Type B pancreatic cell (in vitro differentiated cells): ENCODE measurements around the gene DOK6. TPM values are rescaled to one million over a fixed set of nuclear protein-coding genes. Genes with fewer than 3 reads are reported as not detected.

Experiments used
- DNase-seq: peaks from one replicate; pipeline ENCODE4 v3.0.0; 2021; ENCODE audit warnings: mixed read lengths; ENCODE audit not compliant: unreplicated experiment; ENCODE audit errors: extremely low spot score
- H3K27ac Mint-ChIP-seq: 2 replicates; pipeline ENCODE4 v1.8.0; 2021; ENCODE audit warnings: mild to moderate bottlenecking, mixed read lengths
- H3K27me3 Mint-ChIP-seq: 2 replicates; pipeline ENCODE4 v1.8.0; 2021; ENCODE audit warnings: mixed read lengths
- H3K36me3 Mint-ChIP-seq: 2 replicates; pipeline ENCODE4 v1.8.0; 2021; ENCODE audit warnings: mixed read lengths
- H3K4me1 Mint-ChIP-seq: one replicate; pipeline ENCODE4 v1.8.0; 2021; ENCODE audit warnings: mixed read lengths; ENCODE audit not compliant: unreplicated experiment
- H3K4me3 Mint-ChIP-seq: 2 replicates; pipeline ENCODE4 v1.8.0; 2021; ENCODE audit warnings: mild to moderate bottlenecking, mixed read lengths
- H3K9me3 Mint-ChIP-seq: 2 replicates; pipeline ENCODE4 v1.8.0; 2021; ENCODE audit warnings: mixed read lengths
- total RNA-seq: library from RNA; stranded (reverse); gene quantifications from 2 replicates; pipeline ENCODE4 v1.2.1, GENCODE V29; 2021; ENCODE audit warnings: low replicate concordance
- TF ChIP-seq, protein P1 (sequence below): fragments of 200-600 bp; sonication (generic); conservative IDR thresholded peaks from 2 replicates; pipeline ENCODE4 v1.5.0; 2021; ENCODE audit warnings: antibody characterized with exemption, mild to moderate bottlenecking

Gene DOK6
- total RNA-seq, 1 donor from 2014 or later = 7.3 TPM

DNA sequence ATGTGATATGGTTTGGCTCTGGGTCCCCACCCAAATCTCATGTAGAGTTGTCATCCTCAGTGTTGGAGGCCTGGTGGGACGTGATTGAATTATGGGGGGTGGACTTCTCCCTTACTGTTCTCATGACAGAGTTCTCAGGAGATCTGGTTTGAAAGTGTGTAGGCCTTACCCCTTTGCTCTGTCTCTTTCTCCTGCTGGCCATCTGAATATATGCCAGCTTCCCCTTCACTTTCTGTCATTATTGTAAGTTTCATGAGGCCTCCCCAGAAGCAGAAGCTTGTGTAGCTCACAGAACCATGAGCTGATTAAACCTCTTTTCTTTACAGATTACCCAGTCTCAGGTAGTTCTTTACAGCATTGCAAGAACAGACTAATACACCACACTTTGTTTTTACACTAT is 222.3 kb downstream of the DOK6 start:
- no peak overlapping the region for H3K27ac Mint-ChIP-seq
- H3K9me3 Mint-ChIP-seq = no peaks in the 10 kb centered on the region
- TF ChIP-seq, protein P1, sequence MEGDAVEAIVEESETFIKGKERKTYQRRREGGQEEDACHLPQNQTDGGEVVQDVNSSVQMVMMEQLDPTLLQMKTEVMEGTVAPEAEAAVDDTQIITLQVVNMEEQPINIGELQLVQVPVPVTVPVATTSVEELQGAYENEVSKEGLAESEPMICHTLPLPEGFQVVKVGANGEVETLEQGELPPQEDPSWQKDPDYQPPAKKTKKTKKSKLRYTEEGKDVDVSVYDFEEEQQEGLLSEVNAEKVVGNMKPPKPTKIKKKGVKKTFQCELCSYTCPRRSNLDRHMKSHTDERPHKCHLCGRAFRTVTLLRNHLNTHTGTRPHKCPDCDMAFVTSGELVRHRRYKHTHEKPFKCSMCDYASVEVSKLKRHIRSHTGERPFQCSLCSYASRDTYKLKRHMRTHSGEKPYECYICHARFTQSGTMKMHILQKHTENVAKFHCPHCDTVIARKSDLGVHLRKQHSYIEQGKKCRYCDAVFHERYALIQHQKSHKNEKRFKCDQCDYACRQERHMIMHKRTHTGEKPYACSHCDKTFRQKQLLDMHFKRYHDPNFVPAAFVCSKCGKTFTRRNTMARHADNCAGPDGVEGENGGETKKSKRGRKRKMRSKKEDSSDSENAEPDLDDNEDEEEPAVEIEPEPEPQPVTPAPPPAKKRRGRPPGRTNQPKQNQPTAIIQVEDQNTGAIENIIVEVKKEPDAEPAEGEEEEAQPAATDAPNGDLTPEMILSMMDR = no peak
- no peaks in the 10 kb centered on the region for H3K27me3 Mint-ChIP-seq
- no peak overlapping the region for H3K4me3 Mint-ChIP-seq
- H3K36me3 Mint-ChIP-seq = no peaks in the 10 kb centered on the region
- peaks cover 5% of the 10 kb centered on the region for H3K4me1 Mint-ChIP-seq
- no peak for DNase-seq

DNA sequence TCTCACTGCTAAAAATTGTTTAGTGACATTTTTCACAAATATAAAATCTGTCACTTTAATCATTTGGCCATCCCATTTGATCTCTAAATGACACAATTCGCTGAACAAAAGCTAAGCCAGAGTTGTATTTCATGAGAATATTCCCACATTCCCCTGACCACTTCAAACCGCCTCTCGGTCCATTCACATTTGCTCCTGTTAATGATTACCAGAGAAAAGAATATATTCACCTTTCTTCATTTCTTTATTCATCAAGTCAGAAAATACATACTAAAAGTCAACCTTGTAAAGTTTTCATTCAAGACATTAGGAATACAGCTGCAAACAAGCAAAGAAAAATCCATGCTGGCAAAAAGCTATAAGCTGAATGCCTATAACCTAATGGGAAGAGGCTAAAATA is 225.5 kb downstream of the DOK6 start:
- Mint-ChIP-seq H3K4me1 (peaks cover 5% of the 10 kb centered on the region), H3K9me3 (no peaks in the 10 kb centered on the region), H3K4me3 (no peak overlapping the region), H3K27ac (no peak overlapping the region), H3K27me3 (no peaks in the 10 kb centered on the region), H3K36me3 (no peaks in the 10 kb centered on the region)
- no peak for DNase-seq
- TF ChIP-seq, protein P1 = no peak

DNA sequence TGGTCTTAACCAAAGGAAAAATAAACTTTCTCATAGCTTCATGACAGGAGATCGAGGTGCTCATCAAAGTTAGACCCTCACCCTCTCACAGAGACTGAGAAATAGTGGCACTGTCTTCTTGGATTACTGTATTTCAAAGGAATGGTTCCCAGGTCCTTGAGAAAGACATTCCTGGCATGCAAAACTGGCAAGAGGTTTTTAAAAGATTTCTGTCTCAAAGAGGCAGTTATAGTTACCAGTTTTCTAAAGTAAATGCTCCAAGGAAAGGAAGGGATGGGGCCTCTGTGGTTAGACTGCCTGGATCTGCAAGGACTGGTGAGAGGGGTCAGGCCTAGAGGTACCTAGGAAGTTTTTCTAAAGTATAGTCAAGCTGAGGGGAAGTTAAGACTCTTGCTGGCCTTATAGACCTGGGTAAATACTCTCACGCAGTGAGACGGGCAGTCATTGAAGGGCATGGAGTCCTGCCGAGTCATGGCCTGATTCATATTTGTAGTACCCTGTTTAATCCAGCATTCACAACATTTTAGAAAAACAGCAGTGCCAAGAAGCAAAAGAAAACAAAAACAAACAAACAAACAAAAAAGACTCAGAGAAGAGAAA is 226.1 kb downstream of the DOK6 start:
- DNase-seq = no peak
- no peak overlapping the region for H3K27ac Mint-ChIP-seq
- no peaks in the 10 kb centered on the region for H3K27me3 Mint-ChIP-seq
- H3K9me3 Mint-ChIP-seq = no peaks in the 10 kb centered on the region
- peaks cover 5% of the 10 kb centered on the region for H3K4me1 Mint-ChIP-seq
- H3K36me3 Mint-ChIP-seq = no peaks in the 10 kb centered on the region
- no peak overlapping the region for H3K4me3 Mint-ChIP-seq
- TF ChIP-seq, protein P1 = no peak

DNA sequence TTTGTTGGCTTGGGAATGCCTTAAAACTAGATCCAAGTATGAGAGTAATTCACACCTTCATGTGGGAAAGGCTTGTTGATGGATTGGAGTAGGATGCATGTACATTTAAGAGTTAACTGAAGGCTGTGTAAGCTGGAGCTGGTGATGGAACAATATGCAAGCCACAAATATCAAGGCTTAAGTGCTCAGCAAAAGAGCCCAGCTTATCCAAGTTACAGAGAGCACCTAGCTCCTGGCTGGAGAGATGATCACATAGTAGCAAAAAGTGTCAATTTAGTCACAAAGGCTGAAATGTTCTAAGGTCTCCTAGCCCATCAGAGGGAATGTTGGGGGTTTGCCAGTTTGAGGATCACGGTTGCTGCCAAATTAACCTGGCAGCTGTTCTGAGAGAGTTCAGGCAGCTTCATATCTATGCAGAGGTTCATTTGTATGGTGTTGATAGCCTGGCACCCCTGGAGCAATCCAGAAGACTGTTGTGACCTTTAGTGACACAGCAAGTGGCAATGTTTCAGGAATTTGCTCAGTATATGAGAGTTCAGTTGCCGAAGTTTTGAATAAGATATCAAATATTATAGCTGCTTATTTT is 228.2 kb downstream of the DOK6 start:
- H3K4me1 Mint-ChIP-seq = peaks cover 5% of the 10 kb centered on the region
- H3K9me3 Mint-ChIP-seq = no peaks in the 10 kb centered on the region
- H3K36me3 Mint-ChIP-seq = no peaks in the 10 kb centered on the region
- TF ChIP-seq, protein P1 = no peak
- no peak for DNase-seq
- H3K27me3 Mint-ChIP-seq = no peaks in the 10 kb centered on the region
- no peak overlapping the region for H3K27ac Mint-ChIP-seq
- no peak overlapping the region for H3K4me3 Mint-ChIP-seq

DNA sequence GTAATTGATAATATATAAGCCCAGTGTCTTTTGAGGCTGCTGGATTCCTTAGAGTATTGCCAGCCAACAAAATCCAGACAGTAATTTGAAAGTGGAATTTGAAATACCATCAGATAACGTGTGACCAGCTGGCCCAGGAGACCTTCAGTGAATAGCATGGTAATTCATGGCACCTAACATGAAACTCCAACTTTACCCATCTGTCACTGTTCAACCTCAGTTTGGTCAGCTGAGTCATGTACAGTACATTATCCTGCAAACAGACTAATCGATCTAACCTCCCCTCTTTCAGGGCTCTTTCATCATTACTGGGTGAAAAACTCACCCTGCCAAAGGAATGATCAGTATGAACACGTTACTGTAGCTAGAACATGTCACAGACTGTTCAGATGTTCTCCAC is 230.6 kb downstream of the DOK6 start:
- TF ChIP-seq, protein P1 = no peak
- no peak for DNase-seq
- H3K4me3 Mint-ChIP-seq = no peak overlapping the region
- peaks cover 5% of the 10 kb centered on the region for H3K27me3 Mint-ChIP-seq
- no peaks in the 10 kb centered on the region for H3K36me3 Mint-ChIP-seq
- no peaks in the 10 kb centered on the region for H3K9me3 Mint-ChIP-seq
- no peak overlapping the region for H3K27ac Mint-ChIP-seq
- H3K4me1 Mint-ChIP-seq = peaks cover 2% of the 10 kb centered on the region
